Heart right ventricle (tissue), 16 donors: Measurements from ENCODE around the gene RAD51B. TPM values are rescaled to one million over a fixed set of nuclear protein-coding genes. Genes with fewer than 3 reads are reported as not detected.

ENCODE experiments used
- ATAC-seq, 8 donors: fragments of 200-7000 bp; cut with Tn5 transposase; one replicate each; pipeline ENCODE4 v1.9.1; 2020; ENCODE audit warnings: mild to moderate bottlenecking in 8 of 8, moderate library complexity in 8 of 8, moderate number of reproducible peaks in 1 of 8
- DNase-seq, 2 donors: peaks; one replicate each; pipeline ENCODE4 v3.0.0-alpha.2; 2020
- H3K27ac ChIP-seq, 10 donors: fragments of 200-600 bp; sonication (generic) in 2 of 10; one replicate each; pipeline versions ENCODE4 v1.5.0 to v1.8.0; 2020 to 2022; ENCODE audit warnings: mild to moderate bottlenecking in 3 of 10
- H3K27me3 ChIP-seq, 7 donors: fragments of 200-600 bp; one replicate each; pipeline ENCODE4 v1.8.0; 2021 to 2022; ENCODE audit warnings: mild to moderate bottlenecking in 2 of 7
- H3K36me3 ChIP-seq, 9 donors: fragments of 200-600 bp; sonication (generic) in 1 of 9; one replicate each; pipeline versions ENCODE4 v1.5.0 to v1.8.0; 2020 to 2022; ENCODE audit warnings: mild to moderate bottlenecking in 2 of 9
- H3K4me1 ChIP-seq, 9 donors: fragments of 200-600 bp; sonication (generic) in 1 of 9; one replicate each; pipeline versions ENCODE4 v1.5.0 to v1.8.0; 2020 to 2022; ENCODE audit warnings: mild to moderate bottlenecking in 4 of 9
- H3K4me3 ChIP-seq, 10 donors: fragments of 200-600 bp; sonication (generic) in 2 of 10; one replicate each; pipeline versions ENCODE4 v1.5.0 to v1.8.0; 2020 to 2022; ENCODE audit warnings: mild to moderate bottlenecking in 7 of 10, moderate library complexity in 2 of 10
- H3K9me3 ChIP-seq, 11 donors: fragments of 200-600 bp in 10 of 11; sonication (generic) in 2 of 11; one replicate each; pipeline versions ENCODE4 v1.5.0 to v1.8.0; 2013 to 2022; ENCODE audit warnings: mild to moderate bottlenecking in 2 of 11, control low read depth in 1 of 11, moderate library complexity in 1 of 11
- CTCF ChIP-seq, 9 donors: fragments of 200-600 bp; sonication (generic) in 2 of 9; IDR thresholded peaks; one replicate each; pipeline versions ENCODE4 v1.5.0 to v1.8.0; 2021 to 2022; ENCODE audit warnings: antibody characterized with exemption in 9 of 9, mild to moderate bottlenecking in 5 of 9, moderate library complexity in 1 of 9
- WGBS, 2 donors: extraction: QIAGEN DNeasy Blood & Tissue Kit; methylation state at CpG; one replicate each; pipeline ENCODE4 v1.1.7; 2013; ENCODE audit warnings: inconsistent platforms in 1 of 2; 5-methylcytosine and 5-hydroxymethylcytosine counted together
- intact Hi-C, 10 donors: fragments of 100-400 bp; cut with DNase I; formaldehyde crosslinking; loops; one replicate each; pipeline versions ENCODE4 v1.11.1 to v1.14.2; 2022
- polyA plus RNA-seq, 2 donors: library from polyadenylated mRNA; stranded (reverse); fragments of 200-250 nt; gene quantifications; one replicate each; pipeline ENCODE4 v1.2.3, GENCODE V29; 2013
- total RNA-seq, 10 donors: library from RNA; stranded (reverse); fragmentation: NEBNext Ultra II Directional in 3 of 10; extraction: Animal tissue kit (Norgen Biotek cat#: 25700) in 3 of 10; gene quantifications; one replicate each; pipeline versions ENCODE4 v1.2.1 to v1.2.4, GENCODE V29; 2021 to 2023
- donor health status: Arrhythmogenic right ventricular cardiomyopathy.
- donor health status: ischemic (EF 13 %, LVEDD 7.1; RV severe dilation, severe dysfunction).
- donor health status: healthy with polysubstance abuse.
- donor health status: DM: no; HTN: yes; CAD: no.
- donor health status: DM: no; HTN: no; CAD: no.
- donor health status: ischemic (EF 25% LVEDD 6.9; RV normal size, moderate dysfunction).
- donor health status: ischemic (EF 25% LVEDD 5.7; RV mildly dilated, moderate dysfunction).
- donor health status: healthy.
- donor health status: DM: yes; HTN: yes; CAD: no.
- donor health status: Ischemic cardiomyopathy.
- donor health status: ischemic (EF 35%, LVEDD 5.7; RV mildly dilated, moderate dysfunction).
- donor health status: nonischemic (EF 11% LVEDD 7.7; RV severe dilation, severe dysfunction).
- donor health status: DM: yes; HTN: yes; CAD: no.
- donor health status: PGD.
- donor health status: ischemic (EF 29% LVEDD 5.4; RV normal size, mild dysfunction).
- donor health status: nonischemic (EF 23%, LVEDD 6.1; RV moderate dilation, normal function).

The RAD51B gene
- total and polyA plus RNA-seq, 12 donors = 0.88 to 8.6 (median 3.5) TPM

- no peak overlapping the region for H3K27ac ChIP-seq
- 66 to 67% methylated on average over 4 of the region's 4 CpGs for WGBS, 2 donors
- H3K4me1 ChIP-seq = peaks cover 14 to 51% (median 30%) of the 10 kb centered on the region in 9 donors
- H3K27me3 ChIP-seq = no peaks in the 10 kb centered on the region
- DNase-seq = no peak
- peaks cover 0 to 5% (median 0%) of the 10 kb centered on the region in 11 donors for H3K9me3 ChIP-seq
- TF ChIP-seq CTCF (IDR thresholded peaks at IDR 0.05) = no peak
- H3K36me3 ChIP-seq = no peaks in the 10 kb centered on the region
- no peak overlapping the region for H3K4me3 ChIP-seq
- ATAC-seq = peak in 4 of 8 donors; percentile 36 to 63 (median 53)
- intact Hi-C loops = no loop called here
These were observed 765.2 kb downstream of the RAD51B start for GRCh38 chr14:68584786-68585185.

- H3K27ac ChIP-seq = peak overlapping the region in 4 of 10 donors; percentile 26 to 39 (median 30)
These were observed 766.1 kb downstream of the RAD51B start for GRCh38 chr14:68585690-68586089.

DNA sequence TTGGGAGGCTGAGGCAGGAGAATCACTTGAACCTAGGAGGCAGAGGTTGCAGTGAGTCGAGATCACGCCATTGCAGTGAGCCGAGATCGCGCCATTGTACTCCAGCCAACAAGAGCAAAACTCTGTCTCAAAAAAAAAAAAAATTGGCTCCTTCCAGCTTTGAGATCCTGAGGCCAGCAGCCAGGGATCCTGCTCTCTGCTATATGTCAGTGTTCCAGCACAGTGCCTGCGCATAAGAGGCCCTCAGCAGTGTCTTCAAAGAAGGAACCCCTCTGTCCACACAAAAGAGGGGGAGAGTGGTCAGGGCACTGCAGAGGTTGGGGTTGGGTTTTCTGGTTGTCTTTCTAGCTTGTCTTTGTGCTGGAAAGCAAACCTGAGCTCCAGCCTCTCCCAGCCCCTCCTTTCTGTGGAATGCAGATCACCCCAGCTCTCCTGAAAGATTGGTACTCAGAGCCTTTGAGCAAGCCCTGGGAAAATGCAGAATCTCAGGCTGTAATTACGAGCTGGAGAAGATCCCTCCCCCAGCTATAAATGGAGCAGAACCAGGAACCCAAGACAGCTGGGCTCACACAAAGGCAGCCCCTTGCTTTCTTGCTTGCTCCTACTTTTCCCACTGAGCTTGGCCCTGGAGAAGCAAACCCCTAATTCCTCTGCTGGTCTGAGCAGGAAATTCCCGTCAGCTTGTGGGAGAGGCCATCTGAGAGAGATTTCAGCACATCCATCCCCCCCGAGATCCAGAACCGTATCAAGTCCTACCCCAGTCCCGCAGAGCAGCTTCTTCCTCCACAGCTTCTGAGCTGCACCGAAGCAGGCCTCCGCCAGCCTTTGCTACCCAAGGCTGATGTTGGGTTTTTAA is 767.5 kb downstream of the RAD51B start:
- ATAC-seq = peak in 5 of 8 donors; percentile 7 to 18 (median 11)
- WGBS, 2 donors = 61 to 67% methylated on average over 13 of the region's 13 CpGs
- H3K4me3 ChIP-seq = no peak overlapping the region
- no peaks in the 10 kb centered on the region for H3K36me3 ChIP-seq
- H3K27ac ChIP-seq = peak overlapping the region in 9 of 10 donors; percentile 32 to 80 (median 57)
- H3K4me1 ChIP-seq = peaks cover 17 to 62% (median 38%) of the 10 kb centered on the region in 9 donors
- TF ChIP-seq CTCF (IDR thresholded peaks at IDR 0.05) = no peak
- intact Hi-C loops = no loop called here
- H3K9me3 ChIP-seq = no peaks in the 10 kb centered on the region
- H3K27me3 ChIP-seq = no peaks in the 10 kb centered on the region
- no peak for DNase-seq

More at GRCh38 chr14:68585690-68586089, 766.1 kb downstream of the RAD51B start:
- intact Hi-C loops = no loop called here
- no peak overlapping the region for H3K4me3 ChIP-seq
- H3K27me3 ChIP-seq = no peaks in the 10 kb centered on the region
- WGBS, 2 donors = 74 to 77% methylated on average over 16 of the region's 16 CpGs
- H3K36me3 ChIP-seq = no peaks in the 10 kb centered on the region
- no peak for DNase-seq
- peak in 1 of 8 donors; percentile 21 for ATAC-seq
- peaks cover 0 to 5% (median 0%) of the 10 kb centered on the region in 11 donors for H3K9me3 ChIP-seq
- TF ChIP-seq CTCF (IDR thresholded peaks at IDR 0.05) = no peak
- peaks cover 17 to 60% (median 38%) of the 10 kb centered on the region in 9 donors for H3K4me1 ChIP-seq

GRCh38 chr14:68587931-68588330 is 768.4 kb downstream of the RAD51B start:
- H3K4me3 ChIP-seq = no peak overlapping the region
- DNase-seq = no peak
- H3K4me1 ChIP-seq = peaks cover 17 to 62% (median 38%) of the 10 kb centered on the region in 9 donors
- WGBS, 2 donors = 90 to 92% methylated on average over 6 of the region's 6 CpGs
- no peaks in the 10 kb centered on the region for H3K36me3 ChIP-seq
- H3K9me3 ChIP-seq = no peaks in the 10 kb centered on the region
- ATAC-seq = no peak
- no peak for TF ChIP-seq CTCF (IDR thresholded peaks at IDR 0.05)
- peak overlapping the region in 7 of 10 donors; percentile 44 to 80 (median 60) for H3K27ac ChIP-seq
- intact Hi-C loops = no loop called here
- no peaks in the 10 kb centered on the region for H3K27me3 ChIP-seq
